NOMO-1 (cell line): Measurements from ENCODE around the gene LSM4.

Experiments
- DNase-seq, 2 experiments: peaks; one replicate each; lab custom pipeline; 2025; ENCODE audit not compliant: unreplicated experiment in 2 of 2; lab: John Stamatoyannopoulos, UW

LSM4 gene

GRCh38 chr19:18257503-18258470, 65.1 kb downstream of the LSM4 start:
- no peak for DNase-seq
